ENCODE measurements around the gene CNOT4.
"Not testable (repeated sequence)": the region's sequence is repeated elsewhere in the genome, so short reads cannot be mapped to it uniquely, and the experiment has no call there.

The CNOT4 gene

GRCh38 chr7:135449436-135449835 is 60.5 kb downstream of the CNOT4 start:
- DNase-seq: no peak

- no peak for DNase-seq
Observed at GRCh38 chr7:135448753-135449152, 61.1 kb downstream of the CNOT4 start.

GRCh38 chr7:135447748-135448147 is 62.2 kb downstream of the CNOT4 start:
- no peak for DNase-seq

GRCh38 chr7:135445690-135446089 is 64.2 kb downstream of the CNOT4 start:
- no peak for DNase-seq

GRCh38 chr7:135445266-135445665 is 64.6 kb downstream of the CNOT4 start:
- DNase-seq: not testable (repeated sequence)

- no peak for DNase-seq
Observed at GRCh38 chr7:135441791-135442190, 68.1 kb downstream of the CNOT4 start.

GRCh38 chr7:135434047-135434446 is 75.9 kb downstream of the CNOT4 start:
- no peak for DNase-seq

GRCh38 chr7:135430626-135431025 is 79.3 kb downstream of the CNOT4 start:
- DNase-seq: no peak

GRCh38 chr7:135428879-135429278 is 81.0 kb downstream of the CNOT4 start:
- no peak for DNase-seq

- DNase-seq: no peak
Observed at GRCh38 chr7:135428011-135428410, 81.9 kb downstream of the CNOT4 start.

- DNase-seq: no peak
Observed at GRCh38 chr7:135427166-135427565, 82.7 kb downstream of the CNOT4 start.

GRCh38 chr7:135425036-135425435 is 84.9 kb downstream of the CNOT4 start:
- no peak for DNase-seq

GRCh38 chr7:135420786-135421185 is 89.1 kb downstream of the CNOT4 start:
- no peak for DNase-seq

- no peak for DNase-seq
Observed at GRCh38 chr7:135416431-135416830, 93.5 kb downstream of the CNOT4 start.

- no peak for DNase-seq
Observed at GRCh38 chr7:135414850-135415439, 95.0 kb downstream of the CNOT4 start.

- DNase-seq: no peak
Observed at GRCh38 chr7:135414208-135414607, 95.7 kb downstream of the CNOT4 start.

- DNase-seq: no peak
Observed at GRCh38 chr7:135411098-135411497, 98.8 kb downstream of the CNOT4 start.

- DNase-seq: no peak
Observed at GRCh38 chr7:135410543-135410942, 99.4 kb downstream of the CNOT4 start.

GRCh38 chr7:135409845-135410542 is 99.9 kb downstream of the CNOT4 start:
- DNase-seq: no peak

- DNase-seq: no peak
Observed at GRCh38 chr7:135407884-135408283, 102.0 kb downstream of the CNOT4 start.

GRCh38 chr7:135406918-135407317 is 103.0 kb downstream of the CNOT4 start:
- DNase-seq: no peak

GRCh38 chr7:135405969-135406368 is 103.9 kb downstream of the CNOT4 start:
- DNase-seq: no peak

- no peak for DNase-seq
Observed at GRCh38 chr7:135403302-135403701, 106.6 kb downstream of the CNOT4 start.

- DNase-seq: no peak
Observed at GRCh38 chr7:135397689-135398088, 112.2 kb downstream of the CNOT4 start.

GRCh38 chr7:135392701-135393100 is 117.2 kb downstream of the CNOT4 start:
- DNase-seq: no peak
